Renal pelvis (tissue), 4 donors: ENCODE results near the gene TPO. TPM values are rescaled to one million over a fixed set of nuclear protein-coding genes. Genes with fewer than 3 reads are reported as not detected.

Experiments
- DNase-seq: peaks from one replicate; pipeline ENCODE4 v3.0.0-alpha.2; 2013
- polyA plus RNA-seq, 3 donors: library from polyadenylated mRNA; unstranded; fragments of 120-200 nt; gene quantifications; one replicate each; pipeline ENCODE4 v1.2.1, GENCODE V29; 2013; ENCODE audit not compliant: insufficient read length in 3 of 3

TPO gene
- polyA plus RNA-seq, 3 donors, result 0.03 to 0.04 TPM; not detected in 1

GRCh38 chr2:1448009-1448408, 34.7 kb downstream of the TPO start:
- no peak for DNase-seq

GRCh38 chr2:1450915-1451314, 37.7 kb downstream of the TPO start:
- no peak for DNase-seq

GRCh38 chr2:1451422-1451821, 38.2 kb downstream of the TPO start:
- no peak for DNase-seq

GRCh38 chr2:1453561-1453960, 40.3 kb downstream of the TPO start:
- DNase-seq, result no peak

GRCh38 chr2:1454346-1454745, 41.1 kb downstream of the TPO start:
- no peak for DNase-seq

- no peak for DNase-seq
Observed at GRCh38 chr2:1455466-1455865, 42.2 kb downstream of the TPO start.

- no peak for DNase-seq
Observed at GRCh38 chr2:1458432-1458831, 45.2 kb downstream of the TPO start.

GRCh38 chr2:1459727-1460126, 46.5 kb downstream of the TPO start:
- DNase-seq, result no peak

GRCh38 chr2:1460851-1461418, 47.7 kb downstream of the TPO start:
- no peak for DNase-seq

GRCh38 chr2:1461507-1462390, 48.5 kb downstream of the TPO start:
- no peak for DNase-seq

GRCh38 chr2:1462994-1463393, 49.7 kb downstream of the TPO start:
- no peak for DNase-seq

GRCh38 chr2:1472350-1472749, 59.1 kb downstream of the TPO start:
- DNase-seq, result no peak

- no peak for DNase-seq
Observed at GRCh38 chr2:1476617-1477195, 63.4 kb downstream of the TPO start.

- DNase-seq, result no peak
Observed at GRCh38 chr2:1477196-1478040, 64.2 kb downstream of the TPO start.

GRCh38 chr2:1478311-1479305, 65.3 kb downstream of the TPO start:
- DNase-seq, result no peak

- no peak for DNase-seq
Observed at GRCh38 chr2:1479346-1479745, 66.1 kb downstream of the TPO start.

- no peak for DNase-seq
Observed at GRCh38 chr2:1480671-1481076, 67.4 kb downstream of the TPO start.

- DNase-seq, result no peak
Observed at GRCh38 chr2:1481406-1482252, 68.4 kb downstream of the TPO start.

GRCh38 chr2:1482253-1482675, 69.0 kb downstream of the TPO start:
- DNase-seq, result no peak

- DNase-seq, result no peak
Observed at GRCh38 chr2:1482981-1483380, 69.7 kb downstream of the TPO start.
